Hematopoietic multipotent progenitor cell treated with erythropoietin and hydrocortisone succinate and interleukin-3 and kit ligand, for 6 days (in vitro differentiated cells): ENCODE measurements around the gene MOCS3.

ENCODE experiments used
- DNase-seq: peaks from one replicate; pipeline ENCODE4 v3.0.0-alpha.2; 2015

Gene MOCS3

DNA sequence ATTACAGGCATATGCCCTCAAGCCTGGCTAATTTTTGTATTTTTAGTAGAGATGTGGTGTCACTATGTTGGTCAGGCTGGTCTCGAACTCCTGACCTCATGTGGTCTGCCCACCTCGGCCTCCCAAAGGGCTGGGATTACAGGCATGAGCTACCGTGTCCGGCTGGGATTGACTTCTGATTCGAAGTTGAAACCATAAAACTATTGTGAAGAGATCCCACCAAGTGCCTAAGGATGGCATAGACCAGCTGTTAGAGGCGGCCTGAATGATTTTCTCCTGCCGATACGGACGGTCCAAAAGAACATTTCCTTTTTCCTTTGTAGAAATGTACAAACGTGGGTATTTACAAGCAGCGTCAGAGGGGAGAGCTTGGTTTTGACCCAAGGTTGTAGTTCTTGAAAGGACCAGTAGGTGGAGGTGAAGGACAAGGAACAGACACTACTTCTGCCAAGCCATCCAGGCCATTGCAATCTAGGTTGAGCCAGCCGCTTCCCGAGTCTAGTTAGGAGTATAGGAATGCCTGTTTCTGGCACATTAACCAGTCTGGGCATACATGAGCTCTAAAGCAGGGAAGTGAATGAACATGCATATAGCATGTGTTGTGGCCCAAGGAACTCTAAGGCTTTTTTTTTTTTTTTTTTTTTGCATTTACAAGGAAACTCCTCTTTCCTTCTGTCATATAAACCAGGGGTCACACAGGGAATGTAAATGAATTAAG lies 29.0 kb downstream of the MOCS3 start:
- DNase-seq = peak; percentile 89

- DNase-seq = no peak
Measured at GRCh38 chr20:50991076-50991475, 32.5 kb downstream of the MOCS3 start.

GRCh38 chr20:50992336-50992732 lies 33.7 kb downstream of the MOCS3 start:
- DNase-seq = no peak

DNA sequence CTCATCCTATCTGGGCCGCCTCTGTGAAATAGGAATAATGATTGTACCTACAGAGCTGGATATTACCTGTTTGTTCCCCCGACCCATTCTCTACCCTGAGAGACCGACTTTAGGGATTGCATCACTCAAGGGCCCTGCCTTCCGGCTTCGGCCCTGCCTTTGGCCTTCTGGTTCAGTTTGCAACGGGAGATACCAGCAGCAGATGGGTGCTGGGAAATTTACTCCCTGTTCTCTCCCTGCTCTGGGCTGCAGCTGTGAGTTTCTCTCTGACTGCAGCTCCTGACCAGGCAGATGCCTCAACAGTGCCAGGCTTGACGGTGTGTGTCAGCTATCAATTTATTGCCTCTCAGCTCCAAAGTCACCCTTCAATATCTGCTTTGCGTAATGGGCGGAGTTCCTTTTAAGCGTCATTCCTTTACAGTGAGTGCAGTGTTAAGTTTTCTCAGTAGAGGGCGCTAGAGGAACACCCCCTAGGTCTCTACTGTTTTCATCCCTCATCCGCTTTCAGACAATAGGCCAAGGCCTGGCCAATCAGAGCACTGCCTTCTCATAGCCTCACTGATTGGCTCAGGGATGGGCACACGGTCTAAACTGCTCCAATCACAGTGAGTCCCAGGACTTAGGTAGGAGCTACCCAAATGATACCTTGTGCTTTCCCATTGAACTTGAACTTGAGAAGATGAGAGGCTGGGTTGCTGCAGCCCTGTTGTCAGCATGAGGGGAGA lies 34.3 kb downstream of the MOCS3 start:
- peak; percentile 76 for DNase-seq

- DNase-seq = no peak
Measured at GRCh38 chr20:50993876-50994275, 35.3 kb downstream of the MOCS3 start.

DNA sequence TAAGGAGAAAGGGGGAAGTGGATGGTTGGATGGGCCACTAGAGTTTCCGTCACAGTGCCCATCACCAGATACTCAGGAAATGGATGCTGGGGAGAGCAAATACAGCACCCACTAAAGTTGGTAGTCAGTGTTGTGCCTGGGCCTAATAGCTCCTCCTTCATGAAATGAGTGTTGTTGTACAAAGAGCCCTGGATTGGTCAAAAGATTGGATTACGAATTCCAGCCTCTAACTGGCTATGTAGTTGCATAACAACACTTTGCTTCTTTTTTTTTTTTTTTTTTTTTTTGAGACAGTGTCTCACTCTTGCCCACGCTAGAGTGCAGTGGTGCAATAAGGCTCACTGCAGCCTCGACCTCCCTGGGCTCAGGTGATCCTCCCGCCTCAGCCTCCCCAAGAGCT lies 36.9 kb downstream of the MOCS3 start:
- no peak for DNase-seq

DNA sequence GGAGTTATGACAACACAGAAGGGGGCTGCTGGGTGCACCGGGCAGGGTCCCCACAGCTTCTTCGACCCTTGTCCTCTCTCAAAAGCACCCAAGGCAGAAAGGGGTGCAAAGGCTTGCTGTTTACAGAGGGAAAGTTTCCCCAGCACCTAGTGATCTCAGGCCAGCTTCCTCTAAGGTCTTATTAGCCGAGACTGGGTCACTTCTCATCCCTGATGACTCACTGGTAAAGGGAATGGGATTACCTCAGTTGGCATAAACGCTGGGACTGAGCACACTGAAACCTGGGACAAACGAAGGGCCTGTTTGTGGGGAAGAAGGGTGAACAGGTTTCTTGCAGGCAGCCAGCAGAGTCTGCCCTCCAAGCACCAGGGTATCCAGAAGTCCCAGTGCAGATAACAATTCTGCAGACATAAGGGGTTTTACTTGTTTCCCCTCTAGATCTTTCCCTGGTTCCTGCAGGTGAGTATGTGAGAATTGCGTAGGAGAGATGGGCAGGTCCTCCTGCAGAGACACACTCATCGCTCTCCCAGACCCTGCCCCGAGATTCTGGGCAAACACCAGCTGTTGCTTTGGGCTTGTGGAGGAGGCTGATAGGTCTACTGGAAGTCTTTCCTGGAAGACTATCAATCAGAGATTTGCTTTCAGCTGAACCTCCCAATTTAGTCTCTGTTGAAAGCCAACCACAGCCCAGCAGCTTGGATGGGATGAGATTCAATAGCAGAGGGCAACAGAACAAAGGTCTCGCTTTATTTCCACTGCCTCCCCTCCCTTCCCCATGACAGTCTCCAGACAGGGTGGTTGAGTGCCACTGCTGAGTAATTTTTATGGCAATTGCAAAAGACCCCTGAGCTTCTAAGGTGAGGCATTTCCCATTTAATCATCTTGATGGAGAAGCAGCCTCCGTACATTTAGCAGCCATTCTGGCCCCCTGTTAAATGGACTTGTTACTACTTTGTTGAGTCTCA lies 38.6 kb downstream of the MOCS3 start:
- no peak for DNase-seq

DNA sequence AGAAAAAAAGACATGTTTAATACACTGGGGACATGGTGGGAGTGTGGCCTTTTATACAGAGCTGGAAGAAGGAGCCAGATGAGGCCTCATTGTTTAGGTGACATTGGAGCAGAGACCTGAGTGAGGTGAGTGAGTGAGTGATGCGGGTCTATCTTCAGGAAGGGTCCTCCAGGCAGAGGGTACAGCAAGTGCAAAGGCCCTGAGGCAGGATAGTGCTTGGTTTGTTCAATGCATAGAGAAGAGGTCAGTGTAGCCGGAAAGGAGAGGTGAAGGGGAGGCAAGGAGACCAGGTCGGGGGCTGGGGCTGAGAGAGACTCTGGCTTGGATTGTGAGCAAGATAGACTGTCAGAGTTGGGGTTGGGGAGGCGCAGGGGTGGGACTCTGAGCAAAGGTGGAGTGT lies 40.7 kb downstream of the MOCS3 start:
- no peak for DNase-seq

DNA sequence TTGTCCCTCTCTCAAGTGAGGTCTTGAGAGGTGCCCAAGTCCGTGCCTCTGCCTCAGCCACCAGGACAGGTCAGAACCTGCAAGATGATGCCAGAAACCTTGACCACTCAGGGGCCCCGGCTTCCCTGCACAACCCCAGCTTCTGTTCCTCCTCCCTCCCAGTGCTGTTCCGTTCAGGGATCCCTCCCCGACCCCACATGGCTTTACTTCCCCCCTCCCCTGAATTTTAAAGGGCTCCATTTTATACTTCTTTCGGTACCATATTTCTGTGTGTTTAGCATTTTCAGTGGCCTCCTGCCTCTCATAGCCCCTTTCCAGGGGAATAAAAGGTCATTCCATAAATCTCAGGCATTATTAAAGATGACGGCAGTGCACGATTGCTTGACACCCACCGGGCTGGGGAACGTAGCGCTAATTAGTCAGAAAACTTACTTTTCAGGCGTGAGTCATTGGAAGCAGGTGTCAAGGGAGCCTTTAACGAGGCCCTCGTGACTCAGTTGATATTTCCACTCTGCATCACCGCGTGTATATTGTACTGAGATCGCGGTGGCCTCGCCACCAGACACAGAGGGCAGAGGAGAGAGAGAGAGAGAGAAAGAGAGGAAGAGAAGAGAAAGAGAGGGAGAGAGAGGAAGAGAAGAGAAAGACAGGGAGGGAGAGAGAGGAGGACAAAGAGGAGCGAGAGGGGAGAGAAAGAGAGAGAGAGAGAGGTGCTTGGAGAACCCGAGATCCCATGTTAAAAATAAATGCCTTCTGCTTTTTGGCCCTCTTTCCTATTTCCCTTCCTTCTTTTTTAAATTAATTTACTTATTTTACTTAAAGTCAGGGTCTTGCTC lies 43.0 kb downstream of the MOCS3 start:
- no peak for DNase-seq

GRCh38 chr20:51002633-51003032 lies 44.0 kb downstream of the MOCS3 start:
- DNase-seq = no peak

GRCh38 chr20:51003753-51004152 lies 45.1 kb downstream of the MOCS3 start:
- DNase-seq = no peak

DNA sequence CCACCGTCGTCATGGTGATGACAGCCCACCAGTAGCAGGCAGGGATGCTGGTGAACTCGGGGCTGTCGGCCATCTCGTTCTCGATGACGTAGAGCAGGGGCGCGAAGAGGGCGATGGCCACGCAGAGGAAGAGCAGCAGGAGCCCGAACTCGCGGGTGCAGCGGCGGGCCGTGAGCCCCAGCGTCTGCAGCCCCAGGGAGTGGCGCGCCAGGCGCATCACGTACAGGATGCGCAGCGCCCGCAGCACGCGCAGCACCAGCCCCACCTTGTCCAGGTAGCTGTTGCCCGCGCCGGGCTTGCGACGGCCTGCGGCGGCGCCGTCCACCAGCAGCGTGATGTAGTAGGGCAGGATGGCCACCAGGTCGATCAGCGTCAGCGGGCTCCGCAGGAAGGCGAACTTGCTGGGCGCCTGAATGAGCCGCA lies 45.7 kb downstream of the MOCS3 start:
- DNase-seq = no peak

DNA sequence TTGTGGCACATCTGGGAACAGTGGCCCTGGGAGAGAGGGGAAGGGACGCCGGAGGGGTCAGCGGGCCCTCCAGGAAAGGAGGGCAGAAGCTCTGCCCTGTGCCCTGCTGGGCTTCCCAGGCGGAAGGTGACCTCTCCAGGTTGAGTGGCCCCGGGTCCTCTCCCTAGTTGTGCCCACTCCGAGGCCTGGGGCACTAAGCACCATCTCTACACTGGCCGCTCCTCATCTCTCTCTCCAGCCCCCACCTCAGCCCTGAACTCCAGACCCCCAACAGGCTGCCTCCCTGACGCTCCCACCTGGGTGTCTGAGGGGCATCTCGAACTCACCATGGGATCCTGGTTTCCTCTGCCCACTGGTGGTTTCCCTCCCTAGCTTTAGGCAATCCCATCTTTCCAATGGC lies 46.2 kb downstream of the MOCS3 start:
- no peak for DNase-seq

GRCh38 chr20:51005214-51005613 lies 46.6 kb downstream of the MOCS3 start:
- DNase-seq = no peak

GRCh38 chr20:51008718-51009117 lies 50.1 kb downstream of the MOCS3 start:
- no peak for DNase-seq

DNA sequence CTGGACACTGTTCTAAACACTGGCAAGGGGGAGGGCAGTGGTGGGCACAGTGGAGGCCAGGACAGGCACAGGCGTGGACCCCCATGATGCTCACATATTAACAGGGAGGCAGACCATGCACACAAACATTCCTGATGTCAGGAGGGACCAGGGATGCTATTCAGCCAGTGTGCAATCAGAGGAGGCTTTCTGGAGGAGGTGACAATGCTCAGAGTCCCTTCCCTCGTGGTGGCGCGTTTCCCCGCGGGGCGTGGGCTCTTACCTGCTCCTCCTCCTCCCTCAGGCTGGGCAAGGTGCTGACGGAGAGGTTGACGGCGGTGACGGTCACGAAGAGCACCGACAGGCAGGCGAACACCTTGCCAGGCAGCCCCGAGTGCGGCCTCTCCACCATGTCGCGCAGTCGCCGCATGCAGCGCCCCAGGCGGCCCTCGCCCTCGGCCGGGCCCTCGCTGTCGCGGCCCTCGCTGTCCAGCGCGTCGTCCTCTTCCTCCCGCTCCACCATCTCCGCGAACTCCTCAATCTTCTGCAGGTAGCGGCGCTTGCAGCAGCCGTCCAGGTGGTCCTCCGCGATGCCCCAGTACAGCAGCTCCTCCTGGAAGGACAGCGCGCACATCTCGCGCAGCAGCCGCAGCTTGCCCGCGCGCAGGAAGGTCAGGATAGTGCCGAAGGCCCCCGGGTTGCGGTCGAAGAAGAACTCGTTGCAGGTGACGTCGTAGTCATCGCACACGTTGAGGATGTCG lies 50.9 kb downstream of the MOCS3 start:
- no peak for DNase-seq

DNA sequence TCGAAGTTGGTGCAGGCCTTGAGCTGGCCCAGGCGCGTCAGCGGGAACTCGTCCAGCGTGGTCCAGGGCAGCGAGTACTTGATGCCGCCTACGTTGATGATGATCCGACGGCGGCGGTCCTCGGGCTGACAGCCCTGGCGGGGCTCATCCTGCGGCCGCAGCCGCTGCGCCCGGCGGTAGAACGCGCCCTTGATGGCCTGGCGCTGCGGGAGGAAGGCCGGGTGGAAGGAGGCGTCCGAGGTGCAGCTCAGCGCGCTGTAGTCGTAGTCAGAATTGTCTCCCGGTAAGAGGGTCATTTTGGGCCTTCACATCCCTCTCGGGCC lies 51.4 kb downstream of the MOCS3 start:
- DNase-seq = no peak

- no peak for DNase-seq
Measured at GRCh38 chr20:51010932-51011331, 52.3 kb downstream of the MOCS3 start.

- no peak for DNase-seq
Measured at GRCh38 chr20:51011479-51011878, 52.9 kb downstream of the MOCS3 start.

- DNase-seq = no peak
Measured at GRCh38 chr20:51012357-51012756, 53.7 kb downstream of the MOCS3 start.
